GM21381 (cell line): Measurements from ENCODE around the gene ZNF429.
"Not testable (repeated sequence)": the region's sequence is repeated elsewhere in the genome, so short reads cannot be mapped to it uniquely, and the experiment has no call there.

Experiments used
- ATAC-seq: cut with Tn5 transposase; IDR thresholded peaks from one replicate; pipeline ENCODE4 v1.9.1; 2021; ENCODE audit warnings: mild to moderate bottlenecking, moderate library complexity; ENCODE audit not compliant: unreplicated experiment

The ZNF429 gene

GRCh38 chr19:21505459-21506451, at the start of gene ZNF429:
ZNF429 (plus strand) TSS chr19:21505602; CDS start chr19:21505772, 170 bp downstream.
- ATAC-seq, result peak; percentile 99

DNA sequence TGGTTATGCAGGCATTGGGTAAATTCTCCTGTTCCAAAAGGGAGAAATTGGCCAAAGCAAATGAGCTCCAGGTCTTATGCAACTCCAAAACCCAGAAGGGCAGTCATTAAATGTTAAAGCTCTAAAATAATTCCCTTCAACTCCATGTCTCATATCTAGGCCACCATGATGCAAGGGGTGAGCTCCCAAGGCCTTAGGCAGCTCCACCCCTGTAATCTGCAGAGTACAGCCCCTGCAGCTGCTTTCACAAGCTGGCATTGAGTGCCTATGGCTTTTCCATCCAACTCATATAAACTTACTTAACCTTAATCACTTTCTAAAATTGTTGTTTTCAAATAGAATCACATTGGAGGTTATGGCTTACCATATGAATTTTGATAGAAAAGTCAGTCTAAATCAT, 44.7 kb upstream of the ZNF429 start:
- ATAC-seq, result no peak

GRCh38 chr19:21462540-21462939, 42.9 kb upstream of the ZNF429 start:
- no peak for ATAC-seq

DNA sequence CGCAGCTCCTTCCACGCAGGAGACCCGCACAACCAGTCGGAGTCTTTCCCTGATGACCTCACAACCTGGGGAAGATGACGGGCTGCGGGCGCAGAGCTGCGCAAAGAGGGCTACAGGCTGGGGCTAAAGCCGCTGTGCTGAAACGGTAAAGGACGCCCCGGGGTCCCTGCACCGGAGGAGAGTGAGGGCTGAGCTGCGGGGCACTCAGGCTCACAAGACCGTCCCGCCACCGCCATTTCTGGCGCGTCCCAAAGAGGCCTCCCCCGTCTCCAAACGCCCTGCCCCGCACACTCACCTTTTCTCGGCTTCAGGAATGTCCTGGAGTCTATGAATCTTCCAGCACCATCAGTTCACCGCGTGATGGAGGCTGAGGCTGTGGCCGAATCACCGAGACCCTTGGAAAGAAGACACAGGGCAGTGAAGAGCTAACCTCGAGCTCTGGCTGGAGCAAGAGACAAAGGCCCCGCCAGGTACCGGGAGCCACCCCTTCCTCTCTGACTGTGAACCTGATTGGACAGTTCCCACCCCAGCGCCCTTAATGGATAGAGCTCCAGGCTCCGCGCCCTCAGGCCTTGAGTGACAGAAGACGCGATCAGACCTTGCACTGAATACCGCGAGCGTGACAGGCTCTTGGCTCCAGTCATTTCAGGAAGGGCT, 41.8 kb upstream of the ZNF429 start:
- no peak for ATAC-seq

GRCh38 chr19:21466627-21467026, 38.8 kb upstream of the ZNF429 start:
- no peak for ATAC-seq

DNA sequence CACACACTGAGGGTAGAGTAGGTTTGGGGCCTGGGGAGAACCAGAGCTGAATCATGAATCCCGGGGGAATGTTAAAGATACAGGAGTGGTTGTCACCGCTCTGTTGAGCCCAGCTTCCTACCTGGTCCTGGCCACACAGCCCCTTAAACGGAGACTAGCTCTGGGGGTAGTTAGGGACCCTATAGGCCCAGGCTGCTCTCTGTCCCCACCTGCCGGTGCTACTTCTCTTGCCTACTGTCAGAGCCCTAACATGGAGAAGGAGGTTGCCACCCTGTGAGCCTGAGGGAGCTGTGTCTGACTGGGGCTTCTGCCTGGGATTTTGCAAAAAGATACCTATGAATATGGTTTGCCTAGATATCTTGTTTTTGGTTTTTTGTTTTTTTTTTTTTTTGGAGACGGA, 36.6 kb upstream of the ZNF429 start:
- ATAC-seq, result no peak

- ATAC-seq, result no peak
Observed at GRCh38 chr19:21472507-21472906, 32.9 kb upstream of the ZNF429 start.

DNA sequence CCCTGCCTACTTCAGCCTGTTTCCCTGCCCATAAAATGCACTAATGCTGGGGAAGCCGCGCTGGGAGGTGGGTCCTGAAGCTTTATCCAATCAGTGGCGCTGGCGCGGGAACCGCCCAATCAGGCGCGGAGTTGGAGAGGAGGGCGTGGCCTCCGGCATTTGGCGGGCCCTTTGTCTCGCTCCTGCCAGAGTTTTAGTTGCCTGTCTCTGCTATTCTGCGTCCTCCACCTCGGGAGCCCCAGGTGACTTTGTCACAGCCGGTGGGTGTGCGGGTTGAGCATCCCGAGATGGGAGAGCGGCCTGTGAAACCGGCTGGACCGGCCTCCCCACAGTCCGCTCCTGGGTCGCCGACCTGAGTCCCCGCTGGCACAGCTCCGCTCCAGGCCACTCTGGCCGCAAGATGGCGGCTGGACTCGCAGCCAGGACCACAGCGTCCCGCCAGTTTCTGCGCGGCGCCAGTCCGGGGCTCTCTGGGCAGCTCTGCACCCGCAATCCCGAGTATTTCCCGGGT, 30.7 kb upstream of the ZNF429 start:
- ATAC-seq, result no peak

DNA sequence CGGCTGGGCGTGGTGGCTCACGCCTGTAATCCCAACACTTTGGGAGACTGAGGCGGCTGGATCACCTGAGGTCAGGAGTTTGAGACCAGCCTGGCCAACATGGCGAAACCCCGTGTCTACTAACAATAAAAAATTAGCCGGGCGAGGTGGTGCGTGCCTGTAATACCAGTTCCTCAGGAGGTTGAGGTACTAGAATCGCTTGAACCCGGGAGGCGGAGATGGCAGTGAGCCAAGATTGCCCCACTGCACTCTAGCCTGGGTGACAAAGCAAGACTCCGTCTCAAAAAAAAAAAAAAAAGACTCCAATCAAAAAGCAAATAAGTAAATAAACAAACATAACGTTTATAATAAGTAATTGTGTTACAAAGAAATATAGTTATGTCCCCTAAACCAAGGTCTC, 23.0 kb upstream of the ZNF429 start:
- not testable (repeated sequence) for ATAC-seq

GRCh38 chr19:21482863-21483276, 22.5 kb upstream of the ZNF429 start:
- no peak for ATAC-seq

DNA sequence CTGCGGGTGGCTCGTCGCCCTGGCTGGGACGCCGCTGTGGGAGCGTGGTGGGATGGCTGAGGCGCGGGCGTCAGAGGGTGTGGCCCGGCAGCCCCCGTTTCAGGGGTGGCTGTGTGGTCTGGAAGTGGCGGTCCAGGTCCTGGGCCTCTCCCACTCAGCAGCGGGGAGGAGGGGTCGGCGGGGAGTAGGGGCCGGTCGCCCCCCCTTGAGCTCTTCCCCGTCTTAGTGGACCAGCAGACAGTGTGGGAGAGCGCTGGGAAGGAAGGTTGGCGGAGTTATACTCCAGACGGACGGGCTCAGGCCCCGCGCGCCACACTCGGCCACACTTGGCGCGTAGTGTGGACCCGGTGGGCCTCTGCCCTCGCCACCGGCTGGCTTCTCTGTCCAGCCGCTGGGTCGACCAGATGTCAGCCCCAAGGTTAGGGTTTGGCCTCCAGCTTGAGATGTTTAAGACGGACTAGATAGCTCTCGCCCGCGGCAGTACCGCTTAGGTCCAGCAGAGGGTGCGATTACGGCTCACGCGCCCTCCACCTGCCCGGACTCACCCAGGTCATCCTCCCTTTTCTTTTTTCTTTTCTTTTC, 21.7 kb upstream of the ZNF429 start:
- no peak for ATAC-seq

DNA sequence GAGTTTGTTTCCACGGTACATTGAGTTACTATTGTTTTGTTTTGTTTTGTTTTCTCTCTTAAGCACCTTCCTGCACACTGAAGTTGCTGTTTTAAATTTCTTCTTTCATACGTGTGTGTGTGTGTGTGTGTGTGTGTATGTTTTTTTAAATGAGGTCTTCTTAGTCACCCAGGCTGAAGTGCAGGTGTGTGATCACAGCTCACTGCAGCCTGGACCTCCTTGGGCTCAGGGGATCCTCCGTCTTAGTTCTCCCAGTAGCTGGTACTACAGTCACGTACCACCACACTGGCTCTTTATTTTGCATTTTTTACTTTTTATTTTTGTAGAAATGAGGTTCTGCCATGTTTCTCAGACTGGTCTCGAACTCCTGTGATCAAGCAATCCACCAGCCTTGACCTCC, 20.8 kb upstream of the ZNF429 start:
- no peak for ATAC-seq

GRCh38 chr19:21485926-21486325, 19.5 kb upstream of the ZNF429 start:
- ATAC-seq, result no peak

DNA sequence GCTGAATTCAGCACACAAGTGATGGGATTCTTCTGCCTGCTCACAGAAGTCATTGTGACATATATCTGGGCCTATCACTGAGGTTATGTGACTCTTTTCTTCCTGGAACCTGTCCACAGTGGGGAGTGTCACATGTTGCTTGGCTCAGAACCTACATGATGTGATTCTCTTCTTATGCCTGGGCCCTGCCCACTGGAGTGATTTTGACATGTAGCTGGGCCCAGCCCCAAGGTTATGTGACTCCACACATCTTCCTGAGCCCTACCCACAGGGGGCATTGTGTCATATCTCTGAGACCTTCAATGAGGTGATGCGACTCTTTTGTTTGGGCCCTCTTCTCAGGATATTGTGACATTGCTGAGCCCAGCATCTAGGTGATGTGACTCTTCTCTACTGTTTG, 17.4 kb upstream of the ZNF429 start:
- ATAC-seq, result no peak

GRCh38 chr19:21491146-21491545, 14.3 kb upstream of the ZNF429 start:
- ATAC-seq, result no peak

DNA sequence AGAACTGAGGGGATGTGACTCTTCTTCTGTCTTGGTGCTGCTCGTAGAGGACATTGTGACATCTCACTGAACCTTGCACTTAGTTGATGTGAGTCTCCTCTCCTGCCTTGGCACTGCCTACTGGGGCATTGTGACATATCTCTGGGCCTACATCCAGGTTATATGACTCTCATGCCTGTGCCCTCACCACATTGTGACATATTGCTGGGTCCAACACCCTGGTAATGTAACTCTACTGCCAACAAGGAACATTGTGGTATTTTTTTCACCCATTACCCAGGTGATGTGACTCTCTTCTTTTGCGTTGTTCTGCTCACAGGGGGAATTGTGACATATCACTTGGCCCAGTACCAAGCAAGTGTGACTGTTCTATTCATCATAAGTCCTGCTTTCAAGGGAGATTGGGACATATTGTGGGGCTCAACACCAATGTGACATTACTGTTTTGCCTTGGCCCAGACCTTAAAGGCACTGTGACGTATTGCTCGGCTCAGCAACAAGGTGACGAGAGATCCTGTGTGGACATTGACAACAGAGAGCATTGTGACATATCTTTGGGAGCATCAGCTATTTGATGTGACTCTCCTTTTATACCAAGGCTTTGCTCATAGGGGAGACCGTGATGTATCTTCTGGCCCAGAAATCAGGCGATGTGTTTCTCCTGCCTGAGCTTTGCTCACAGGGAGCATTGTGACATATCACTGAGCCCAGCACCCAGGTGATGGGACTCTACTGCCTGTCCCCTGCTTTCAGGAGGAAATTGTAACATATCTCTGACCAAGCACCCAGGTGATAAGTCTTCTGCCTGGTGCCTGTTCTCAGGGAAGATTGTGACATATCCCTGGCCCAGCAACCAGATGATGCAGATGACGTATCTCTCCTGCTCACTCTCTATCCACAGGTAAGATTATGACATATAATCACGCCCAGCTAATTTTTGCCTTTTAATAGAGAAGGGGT, 12.2 kb upstream of the ZNF429 start:
- ATAC-seq, result no peak

- no peak for ATAC-seq
Observed at GRCh38 chr19:21496876-21497275, 8.5 kb upstream of the ZNF429 start.

- no peak for ATAC-seq
Observed at GRCh38 chr19:21498651-21499050, 6.8 kb upstream of the ZNF429 start.

GRCh38 chr19:21508198-21508597, 2.8 kb downstream of the ZNF429 start:
- no peak for ATAC-seq

- not testable (repeated sequence) for ATAC-seq
Observed at GRCh38 chr19:21511058-21511457, 5.7 kb downstream of the ZNF429 start.
